GM12801 (cell line): ENCODE measurements around the gene PYGO1.

Experiments used
- CTCF ChIP-seq: IDR thresholded peaks from one replicate; pipeline ENCODE4 v1.5.1; 2011; ENCODE audit warnings: control low read depth; ENCODE audit not compliant: insufficient read length; ENCODE audit errors: extremely low read depth

The PYGO1 gene

GRCh38 chr15:55619783-55620182 is 31.6 kb upstream of the PYGO1 start:
- no peak for TF ChIP-seq CTCF

- TF ChIP-seq CTCF = no peak
Measured at GRCh38 chr15:55618387-55618786, 30.2 kb upstream of the PYGO1 start.

- TF ChIP-seq CTCF = no peak
Measured at GRCh38 chr15:55615445-55615844, 27.3 kb upstream of the PYGO1 start.

- no peak for TF ChIP-seq CTCF
Measured at GRCh38 chr15:55613727-55614126, 25.6 kb upstream of the PYGO1 start.

- no peak for TF ChIP-seq CTCF
Measured at GRCh38 chr15:55606214-55606613, 18.1 kb upstream of the PYGO1 start.

- no peak for TF ChIP-seq CTCF
Measured at GRCh38 chr15:55601374-55601773, 13.2 kb upstream of the PYGO1 start.

- no peak for TF ChIP-seq CTCF
Measured at GRCh38 chr15:55599439-55599838, 11.3 kb upstream of the PYGO1 start.

GRCh38 chr15:55590788-55591187 is 2.6 kb upstream of the PYGO1 start:
- TF ChIP-seq CTCF = no peak
